SK-N-SH (cell line): ENCODE results near the gene CFAP97D1. TPM values are rescaled to one million over a fixed set of nuclear protein-coding genes. Genes with fewer than 3 reads are reported as not detected.

Experiments
- CTCF ChIA-PET: fragments of 300-600, 350-600 bp; formaldehyde crosslinking; extraction: SDS; loops from one replicate; lab custom pipeline; 2021; lab: Yijun Ruan, JAX
- POLR2A ChIA-PET: fragments of 350-600 bp; sonication (Branson Sonifier 250); formaldehyde crosslinking; extraction: SDS; loops from one replicate; lab custom pipeline; 2020; ENCODE audit warnings: antibody characterized with exemption, inconsistent platforms; lab: Yijun Ruan, JAX
- DNase-seq: peaks from one replicate; pipeline ENCODE4 v3.0.0; 2012
- H2AFZ ChIP-seq: fragments of 200-600 bp; sonication (generic); 2 replicates; pipeline ENCODE4 v1.8.1; 2016; ENCODE audit warnings: antibody characterized with exemption, mild to moderate bottlenecking, low read depth
- H3F3A ChIP-seq: fragments of 200-600 bp; sonication (generic); replicated peaks from 2 replicates; pipeline ENCODE3; 2016; ENCODE audit warnings: antibody characterized with exemption, mild to moderate bottlenecking; ENCODE audit not compliant: insufficient read depth
- H3K27ac ChIP-seq, 2 experiments: fragments of 200-500 bp in 1 of 2; fragments of 200-600 bp in 1 of 2; sonication (Bioruptor generic) in 1 of 2; sonication (generic), shearing (Covaris generic) in 1 of 2; 2 replicates each; pipeline versions ENCODE4 v1.5.1 to v1.6.1; 2014 to 2016; ENCODE audit warnings: low read depth in 2 of 2, inconsistent platforms in 1 of 2, low read length in 1 of 2, mild to moderate bottlenecking in 1 of 2, mixed read lengths in 1 of 2
- H3K27me3 ChIP-seq: fragments of 200-600 bp; sonication (generic), shearing (Covaris generic); 2 replicates; pipeline ENCODE4 v1.6.1; 2016; ENCODE audit warnings: mixed run types; ENCODE audit not compliant: insufficient read depth
- H3K36me3 ChIP-seq, 2 experiments: fragments of 200-500 bp in 1 of 2; fragments of 200-600 bp in 1 of 2; sonication (Bioruptor generic) in 1 of 2; sonication (generic) in 1 of 2; replicated peaks in 1 of 2; 2 replicates each; pipeline versions ENCODE3 to v1.5.1; 2014 to 2016; ENCODE audit warnings: low read length in 1 of 2, mild to moderate bottlenecking in 1 of 2; ENCODE audit not compliant: insufficient read depth in 2 of 2, control insufficient read depth in 1 of 2
- H3K4me1 ChIP-seq, 2 experiments: fragments of 200-500 bp in 1 of 2; fragments of 200-600 bp in 1 of 2; sonication (Bioruptor generic) in 1 of 2; sonication (generic), shearing (Covaris generic) in 1 of 2; 2 replicates each; pipeline versions ENCODE4 v1.5.1 to v1.6.1; 2014 to 2016; ENCODE audit warnings: low read depth in 1 of 2, low read length in 1 of 2, mixed run types in 1 of 2; ENCODE audit not compliant: insufficient read depth in 2 of 2, control insufficient read depth in 1 of 2
- H3K4me2 ChIP-seq: fragments of 200-600 bp; sonication (generic), shearing (Covaris generic); 2 replicates; pipeline ENCODE4 v1.6.1; 2017; ENCODE audit warnings: mixed run types
- H3K4me3 ChIP-seq, 2 experiments: fragments of 200-500 bp in 1 of 2; fragments of 200-600 bp in 1 of 2; sonication (Bioruptor generic) in 1 of 2; sonication (generic), shearing (Covaris generic) in 1 of 2; 2 replicates each; pipeline versions ENCODE4 v1.5.1 to v1.8.1; 2014 to 2016; ENCODE audit warnings: low read depth in 2 of 2, inconsistent platforms in 1 of 2, low read length in 1 of 2, mild to moderate bottlenecking in 1 of 2, mixed read lengths in 1 of 2, moderate library complexity in 1 of 2
- H3K79me2 ChIP-seq: fragments of 200-600 bp; sonication (generic); 2 replicates; pipeline ENCODE4 v1.8.1; 2017; ENCODE audit warnings: mild to moderate bottlenecking; ENCODE audit not compliant: insufficient read depth
- H3K9ac ChIP-seq: fragments of 200-600 bp; sonication (generic); 2 replicates; pipeline ENCODE4 v1.6.1; 2017; ENCODE audit warnings: mixed run types
- H3K9me2 ChIP-seq: fragments of 200-600 bp; sonication (generic); 2 replicates; pipeline ENCODE4 v1.6.1; 2017; ENCODE audit warnings: mixed run types
- H3K9me3 ChIP-seq: fragments of 200-600 bp; sonication (generic); 2 replicates; pipeline ENCODE4 v1.6.1; 2017; ENCODE audit warnings: mixed run types, mild to moderate bottlenecking, moderate library complexity
- H4K20me1 ChIP-seq: fragments of 200-600 bp; sonication (generic); 2 replicates; pipeline ENCODE4 v1.6.1; 2017; ENCODE audit warnings: mild to moderate bottlenecking, mixed run types; ENCODE audit not compliant: insufficient read depth
- CHD2 ChIP-seq: fragments of 150-350 bp; IDR thresholded peaks from 2 replicates; pipeline ENCODE4 v1.6.1; 2018; ENCODE audit warnings: low read length; ENCODE audit not compliant: partially characterized antibody
- CTCF ChIP-seq: fragments of 200-600 bp; sonication (generic); IDR thresholded peaks from 2 replicates; pipeline ENCODE4 v1.6.1; 2017; ENCODE audit warnings: antibody characterized with exemption, mild to moderate bottlenecking, moderate library complexity
- EP300 ChIP-seq, 2 experiments: IDR thresholded peaks; 2 replicates each; pipeline versions ENCODE4 v1.4.0 to v1.6.1; 2012; ENCODE audit warnings: borderline replicate concordance in 1 of 2, low read depth in 1 of 2, low read length in 1 of 2
- MEF2A ChIP-seq: IDR thresholded peaks from 2 replicates; pipeline ENCODE4 v1.4.0; 2012; ENCODE audit warnings: low read depth, borderline replicate concordance
- MXI1 ChIP-seq: IDR thresholded peaks from 2 replicates; pipeline ENCODE4 v1.6.1; 2012; ENCODE audit warnings: mild to moderate bottlenecking, low read depth, low read length, improper control_type of control experiment
- NFIC ChIP-seq: IDR thresholded peaks from 2 replicates; pipeline ENCODE4 v1.4.0; 2012; ENCODE audit warnings: borderline replicate concordance
- NRF1 ChIP-seq: IDR thresholded peaks from 2 replicates; pipeline ENCODE4 v1.6.1; 2012; ENCODE audit warnings: low read depth, mild to moderate bottlenecking, low read length
- RAD21 ChIP-seq: IDR thresholded peaks from 2 replicates; pipeline ENCODE4 v1.6.1; 2012; ENCODE audit warnings: mild to moderate bottlenecking, low read length
- SMC3 ChIP-seq: IDR thresholded peaks from 2 replicates; pipeline ENCODE4 v1.6.1; 2012; ENCODE audit warnings: low read depth, low read length, improper control_type of control experiment
- TAF1 ChIP-seq: IDR thresholded peaks from 2 replicates; pipeline ENCODE4 v1.6.1; 2012; ENCODE audit warnings: low read depth, mild to moderate bottlenecking, low read length, moderate library complexity, borderline replicate concordance
- USF2 ChIP-seq: fragments of 150-350 bp; IDR thresholded peaks from 2 replicates; pipeline ENCODE4 v1.6.1; 2017; ENCODE audit warnings: antibody characterized with exemption, low read length, low read depth, borderline replicate concordance
- YY1 ChIP-seq: IDR thresholded peaks from 2 replicates; pipeline ENCODE4 v1.4.0; 2012; ENCODE audit warnings: low read depth, mild to moderate bottlenecking
- ZBTB33 ChIP-seq: IDR thresholded peaks from 2 replicates; pipeline ENCODE4 v1.4.0; 2012; ENCODE audit warnings: low read depth, borderline replicate concordance
- WGBS: methylation state at CpG from one replicate; pipeline ENCODE4 v1.1.6; 2017; ENCODE audit warnings: low lambda C conversion rate; 5-methylcytosine and 5-hydroxymethylcytosine counted together
- polyA plus RNA-seq, 3 experiments: library from polyadenylated mRNA; depleted of rRNA; stranded (reverse); fragments of >200 nt; gene quantifications; 2 replicates each; pipeline ENCODE4 v1.2.3, GENCODE V29; 2012
- TF ChIP-seq, protein P1 (sequence below): fragments of 150-350 bp; IDR thresholded peaks from 2 replicates; pipeline ENCODE4 v1.6.1; 2016; ENCODE audit warnings: mild to moderate bottlenecking, low read depth, low read length

Gene CFAP97D1
- polyA plus RNA-seq, 1 of the 3 experiments (the other 2 are of a cell fraction), result 0.02 TPM

- Histone ChIP-seq H3K9me3 (no peaks in the 10 kb centered on the region), H3K79me2 (no peaks in the 10 kb centered on the region), H3K36me3 (peaks cover 7 to 50% of the 10 kb centered on the region in 2 experiments), H4K20me1 (no peaks in the 10 kb centered on the region), H3K27ac (no peak overlapping the region), H3K4me1 (no peaks in the 10 kb centered on the region), H3K27me3 (no peaks in the 10 kb centered on the region), H3K9me2 (no peaks in the 10 kb centered on the region), H3K4me2 (no peak overlapping the region), H3K4me3 (no peak overlapping the region), H2AFZ (no peak overlapping the region), H3K9ac (no peak overlapping the region), H3F3A (peaks cover 18% of the 10 kb centered on the region)
- ChIA-PET CTCF (no interaction called here), POLR2A (no interaction called here)
- TF ChIP-seq NFIC (no peak), EP300 (IDR thresholded peaks at IDR 0.05; ENCODE audit: borderline replicate concordance in 1 of 2, low read depth in 1 of 2, low read length in 1 of 2) (no peak), YY1 (no peak), CTCF (no peak), SMC3 (no peak), RAD21 (no peak), USF2 (no peak), NRF1 (no peak), MXI1 (no peak), TAF1 (no peak), MEF2A (no peak), CHD2 (no peak), ZBTB33 (no peak)
- TF ChIP-seq, protein P1, sequence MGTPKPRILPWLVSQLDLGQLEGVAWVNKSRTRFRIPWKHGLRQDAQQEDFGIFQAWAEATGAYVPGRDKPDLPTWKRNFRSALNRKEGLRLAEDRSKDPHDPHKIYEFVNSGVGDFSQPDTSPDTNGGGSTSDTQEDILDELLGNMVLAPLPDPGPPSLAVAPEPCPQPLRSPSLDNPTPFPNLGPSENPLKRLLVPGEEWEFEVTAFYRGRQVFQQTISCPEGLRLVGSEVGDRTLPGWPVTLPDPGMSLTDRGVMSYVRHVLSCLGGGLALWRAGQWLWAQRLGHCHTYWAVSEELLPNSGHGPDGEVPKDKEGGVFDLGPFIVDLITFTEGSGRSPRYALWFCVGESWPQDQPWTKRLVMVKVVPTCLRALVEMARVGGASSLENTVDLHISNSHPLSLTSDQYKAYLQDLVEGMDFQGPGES, result no peak
- DNase-seq, result no peak
- 96% methylated on average over 5 of the region's 5 CpGs for WGBS
These were observed 28.9 kb downstream of the CFAP97D1 start for GRCh38 chr17:43809121-43809520.
